Measurements from ENCODE around the gene PWP2.

DNA sequence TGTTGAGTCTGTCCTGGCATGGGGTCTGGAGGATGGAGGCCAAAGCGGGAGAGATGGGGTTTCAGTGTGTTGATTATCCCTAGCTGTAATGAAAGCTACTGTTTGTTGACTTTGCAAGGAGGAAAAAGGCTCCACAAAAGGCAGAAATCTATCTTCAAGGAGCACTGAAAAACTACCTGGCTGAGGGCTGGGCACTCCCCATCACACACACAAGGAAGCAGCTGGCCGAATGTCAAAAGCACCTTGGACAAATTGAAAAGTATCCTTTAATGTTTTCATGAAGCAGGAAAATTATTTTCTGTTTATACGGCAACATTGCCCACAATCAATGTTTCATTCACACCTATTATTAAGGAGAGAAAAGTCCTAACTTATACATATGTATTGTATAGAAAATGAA lies 27.8 kb upstream of the PWP2 start:
- no peak for TF ChIP-seq SP1 (IDR thresholded peaks at IDR 0.05)
- TF ChIP-seq NFRKB (IDR thresholded peaks at IDR 0.05), result no peak
- TF ChIP-seq ELF4 (IDR thresholded peaks at IDR 0.05), result no peak
- no peak for TF ChIP-seq FOXM1 (IDR thresholded peaks at IDR 0.05; ENCODE audit: borderline replicate concordance)
- no peak for TF ChIP-seq FOXA1 (IDR thresholded peaks at IDR 0.05)
- TF ChIP-seq, protein P1, sequence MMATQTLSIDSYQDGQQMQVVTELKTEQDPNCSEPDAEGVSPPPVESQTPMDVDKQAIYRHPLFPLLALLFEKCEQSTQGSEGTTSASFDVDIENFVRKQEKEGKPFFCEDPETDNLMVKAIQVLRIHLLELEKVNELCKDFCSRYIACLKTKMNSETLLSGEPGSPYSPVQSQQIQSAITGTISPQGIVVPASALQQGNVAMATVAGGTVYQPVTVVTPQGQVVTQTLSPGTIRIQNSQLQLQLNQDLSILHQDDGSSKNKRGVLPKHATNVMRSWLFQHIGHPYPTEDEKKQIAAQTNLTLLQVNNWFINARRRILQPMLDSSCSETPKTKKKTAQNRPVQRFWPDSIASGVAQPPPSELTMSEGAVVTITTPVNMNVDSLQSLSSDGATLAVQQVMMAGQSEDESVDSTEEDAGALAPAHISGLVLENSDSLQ (IDR thresholded peaks at IDR 0.05), result no peak
- TF ChIP-seq L3MBTL2 (conservative IDR thresholded peaks at IDR 0.05), result no peak
- TF ChIP-seq BHLHE40 (IDR thresholded peaks at IDR 0.05; ENCODE audit: borderline replicate concordance), result no peak
- TF ChIP-seq LEF1 (IDR thresholded peaks at IDR 0.05; ENCODE audit: borderline replicate concordance), result no peak
- TF ChIP-seq HDGF (IDR thresholded peaks at IDR 0.05; ENCODE audit: borderline replicate concordance), result no peak
- TF ChIP-seq FOXK2 (IDR thresholded peaks at IDR 0.05), result no peak
- TF ChIP-seq CTBP1 (IDR thresholded peaks at IDR 0.05; ENCODE audit: borderline replicate concordance), result no peak

Data from HEK293T (cell line).